ENCODE measurements around the gene BACE1. TPM values are rescaled to one million over a fixed set of nuclear protein-coding genes. Genes with fewer than 3 reads are reported as not detected.

BACE1 gene
- total RNA-seq, 1 experiment from 2014 or later: 10.2 TPM

DNA sequence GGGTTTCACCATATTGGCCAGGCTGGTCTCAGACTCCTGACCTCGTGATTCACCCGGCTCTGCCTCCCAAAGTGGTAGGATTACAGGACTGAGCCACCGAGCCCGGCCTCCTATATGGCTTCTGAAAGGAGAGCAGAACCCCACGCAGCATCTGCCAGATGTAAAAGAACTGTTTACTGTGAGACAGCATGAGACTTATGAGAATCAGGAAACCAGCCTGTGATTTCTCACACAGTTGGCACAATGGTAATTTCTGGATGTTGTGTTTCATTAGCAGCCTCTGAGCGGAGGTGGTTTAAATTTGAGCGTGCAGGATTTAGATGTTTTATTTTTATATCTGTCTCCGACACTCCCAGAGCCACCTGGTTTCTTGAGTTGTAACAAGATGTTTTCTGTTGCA, 45.4 kb upstream of the BACE1 start:
- Histone ChIP-seq H2BK120ac (ENCODE audit: low read depth, low read length, poor library complexity, severe bottlenecking) (no peak overlapping the region), H4K8ac (replicated peaks; ENCODE audit: insufficient read length, low read depth, low read length) (no peak overlapping the region), H3K56ac (ENCODE audit: insufficient read length, low read depth, low read length) (no peak overlapping the region), H3K18ac (ENCODE audit: insufficient read length, low read depth, low read length) (no peak overlapping the region), H2BK15ac (ENCODE audit: low read depth, low read length) (no peak overlapping the region), H2BK12ac (ENCODE audit: insufficient read length, low read depth, low read length) (no peak overlapping the region), H4K20me1 (ENCODE audit: control insufficient read depth, insufficient read depth, insufficient read length) (no peaks in the 10 kb centered on the region), H3K27ac (ENCODE audit: insufficient read length, low read depth, low read length) (no peak overlapping the region), H3K9me3 (ENCODE audit: control insufficient read depth, low read depth, low read length) (no peaks in the 10 kb centered on the region), H3K23me2 (ENCODE audit: insufficient read length, low read depth, low read length, poor library complexity, severe bottlenecking) (no peaks in the 10 kb centered on the region), H3K79me2 (ENCODE audit: insufficient read depth, low read length) (no peaks in the 10 kb centered on the region), H2AK5ac (ENCODE audit: insufficient read length, low read length) (no peak overlapping the region), H3K9ac (ENCODE audit: extremely low read depth, insufficient read length, low read length) (no peak overlapping the region), H2BK20ac (ENCODE audit: low read depth, low read length, poor library complexity, severe bottlenecking) (no peak overlapping the region), H3K23ac (ENCODE audit: insufficient read length, low read depth, low read length) (no peak overlapping the region), H3K4me2 (ENCODE audit: insufficient read depth, insufficient read length, low read length) (no peak overlapping the region), H3K27me3 (ENCODE audit: insufficient read depth, low read length) (no peaks in the 10 kb centered on the region), H4K5ac (ENCODE audit: insufficient read length, low read depth, low read length) (no peak overlapping the region), H3K4me1 (ENCODE audit: insufficient read depth, low read length) (no peaks in the 10 kb centered on the region), H3K14ac (ENCODE audit: insufficient read depth, low read length) (no peak overlapping the region), H3K4ac (ENCODE audit: low read depth, low read length) (no peak overlapping the region), H3T11ph (ENCODE audit: low read length) (no peak overlapping the region), H2AFZ (ENCODE audit: low read length) (no peak overlapping the region), H2BK5ac (ENCODE audit: insufficient read length, low read length) (no peak overlapping the region), H3K79me1 (ENCODE audit: insufficient read depth, low read depth, low read length, poor library complexity, severe bottlenecking) (no peaks in the 10 kb centered on the region), H4K91ac (ENCODE audit: insufficient read length, low read depth, low read length) (no peak overlapping the region)
- H3K9me3 Mint-ChIP-seq: no peaks in the 10 kb centered on the region
- WGBS (ENCODE audit: extremely low coverage, insufficient read length, low lambda C conversion rate): no CpG with 5 or more reads among the region's 8 CpGs
- H3K36me3 Mint-ChIP-seq (ENCODE audit: insufficient read depth in 1 of 3, low read depth in 3 of 3): peaks cover 8 to 37% (median 34%) of the 10 kb centered on the region in 3 experiments; a peak in 6 of 7 replicates
- H3K27me3 Mint-ChIP-seq (ENCODE audit: low read depth): no peaks in the 10 kb centered on the region
- no peak overlapping the region for H3K27ac Mint-ChIP-seq
- H3K4me3 Mint-ChIP-seq: no peak overlapping the region
- TF ChIP-seq, protein P1, sequence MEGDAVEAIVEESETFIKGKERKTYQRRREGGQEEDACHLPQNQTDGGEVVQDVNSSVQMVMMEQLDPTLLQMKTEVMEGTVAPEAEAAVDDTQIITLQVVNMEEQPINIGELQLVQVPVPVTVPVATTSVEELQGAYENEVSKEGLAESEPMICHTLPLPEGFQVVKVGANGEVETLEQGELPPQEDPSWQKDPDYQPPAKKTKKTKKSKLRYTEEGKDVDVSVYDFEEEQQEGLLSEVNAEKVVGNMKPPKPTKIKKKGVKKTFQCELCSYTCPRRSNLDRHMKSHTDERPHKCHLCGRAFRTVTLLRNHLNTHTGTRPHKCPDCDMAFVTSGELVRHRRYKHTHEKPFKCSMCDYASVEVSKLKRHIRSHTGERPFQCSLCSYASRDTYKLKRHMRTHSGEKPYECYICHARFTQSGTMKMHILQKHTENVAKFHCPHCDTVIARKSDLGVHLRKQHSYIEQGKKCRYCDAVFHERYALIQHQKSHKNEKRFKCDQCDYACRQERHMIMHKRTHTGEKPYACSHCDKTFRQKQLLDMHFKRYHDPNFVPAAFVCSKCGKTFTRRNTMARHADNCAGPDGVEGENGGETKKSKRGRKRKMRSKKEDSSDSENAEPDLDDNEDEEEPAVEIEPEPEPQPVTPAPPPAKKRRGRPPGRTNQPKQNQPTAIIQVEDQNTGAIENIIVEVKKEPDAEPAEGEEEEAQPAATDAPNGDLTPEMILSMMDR (conservative IDR thresholded peaks at IDR 0.05): no peak
- H3K4me1 Mint-ChIP-seq: no peaks in the 10 kb centered on the region
- no peak for DNase-seq
